Measurements from ENCODE around the gene ALG14.

The ALG14 gene

GRCh38 chr1:95034506-95034905 lies 38.2 kb downstream of the ALG14 start:
- Histone ChIP-seq H3K9me3 (ENCODE audit: severe bottlenecking) (no peaks in the 10 kb centered on the region), H3K4me1 (ENCODE audit: insufficient read depth, poor library complexity, severe bottlenecking) (peaks cover 23% of the 10 kb centered on the region), H3K4me3 (ENCODE audit: severe bottlenecking) (no peak overlapping the region), H3K36me3 (ENCODE audit: low read depth) (no peaks in the 10 kb centered on the region), H3K27me3 (ENCODE audit: insufficient read depth, poor library complexity, severe bottlenecking) (no peaks in the 10 kb centered on the region), H3K27ac (ENCODE audit: poor library complexity, severe bottlenecking) (no peak overlapping the region)
- DNase-seq (ENCODE audit: low spot score) (no peak), ATAC-seq (ENCODE audit: low read depth) (no peak)
- no peak for TF ChIP-seq CTCF (IDR thresholded peaks at IDR 0.05; ENCODE audit: poor library complexity, severe bottlenecking)

- H3K4me3 ChIP-seq (ENCODE audit: severe bottlenecking), result no peak overlapping the region
- H3K27me3 ChIP-seq (ENCODE audit: insufficient read depth, poor library complexity, severe bottlenecking), result no peaks in the 10 kb centered on the region
- no peak for ATAC-seq (ENCODE audit: low read depth)
- no peaks in the 10 kb centered on the region for H3K9me3 ChIP-seq (ENCODE audit: severe bottlenecking)
- DNase-seq (ENCODE audit: low spot score), result no peak
- no peak for TF ChIP-seq CTCF (IDR thresholded peaks at IDR 0.05; ENCODE audit: poor library complexity, severe bottlenecking)
- peaks cover 16% of the 10 kb centered on the region for H3K4me1 ChIP-seq (ENCODE audit: insufficient read depth, poor library complexity, severe bottlenecking)
- H3K36me3 ChIP-seq (ENCODE audit: low read depth), result no peaks in the 10 kb centered on the region
- no peak overlapping the region for H3K27ac ChIP-seq (ENCODE audit: poor library complexity, severe bottlenecking)
These were observed 38.9 kb downstream of the ALG14 start for GRCh38 chr1:95033843-95034242.

- Histone ChIP-seq H3K27me3 (ENCODE audit: insufficient read depth, poor library complexity, severe bottlenecking) (no peaks in the 10 kb centered on the region), H3K9me3 (ENCODE audit: severe bottlenecking) (no peaks in the 10 kb centered on the region), H3K27ac (ENCODE audit: poor library complexity, severe bottlenecking) (no peak overlapping the region), H3K4me1 (ENCODE audit: insufficient read depth, poor library complexity, severe bottlenecking) (no peaks in the 10 kb centered on the region), H3K36me3 (ENCODE audit: low read depth) (0 out of 2 replicates have a peak, but pooled peaks cover 4% of the 10 kb centered on the region), H3K4me3 (ENCODE audit: severe bottlenecking) (no peak overlapping the region)
- ATAC-seq (ENCODE audit: low read depth) (no peak), DNase-seq (ENCODE audit: low spot score) (no peak)
- TF ChIP-seq CTCF (IDR thresholded peaks at IDR 0.05; ENCODE audit: poor library complexity, severe bottlenecking), result no peak
These were observed 43.2 kb downstream of the ALG14 start for GRCh38 chr1:95029532-95029931.

GRCh38 chr1:95028954-95029353 lies 43.8 kb downstream of the ALG14 start:
- Histone ChIP-seq H3K4me1 (ENCODE audit: insufficient read depth, poor library complexity, severe bottlenecking) (peaks cover 3% of the 10 kb centered on the region), H3K4me3 (ENCODE audit: severe bottlenecking) (no peak overlapping the region), H3K27ac (ENCODE audit: poor library complexity, severe bottlenecking) (no peak overlapping the region), H3K9me3 (ENCODE audit: severe bottlenecking) (no peaks in the 10 kb centered on the region), H3K36me3 (ENCODE audit: low read depth) (0 out of 2 replicates have a peak, but pooled peaks cover 4% of the 10 kb centered on the region), H3K27me3 (ENCODE audit: insufficient read depth, poor library complexity, severe bottlenecking) (no peaks in the 10 kb centered on the region)
- TF ChIP-seq CTCF (IDR thresholded peaks at IDR 0.05; ENCODE audit: poor library complexity, severe bottlenecking), result no peak
- ATAC-seq (ENCODE audit: low read depth) (no peak), DNase-seq (ENCODE audit: low spot score) (no peak)

GRCh38 chr1:95027046-95027445 lies 45.7 kb downstream of the ALG14 start:
- H3K9me3 ChIP-seq (ENCODE audit: severe bottlenecking), result no peaks in the 10 kb centered on the region
- no peak overlapping the region for H3K27ac ChIP-seq (ENCODE audit: poor library complexity, severe bottlenecking)
- H3K27me3 ChIP-seq (ENCODE audit: insufficient read depth, poor library complexity, severe bottlenecking), result no peaks in the 10 kb centered on the region
- H3K4me3 ChIP-seq (ENCODE audit: severe bottlenecking), result no peak overlapping the region
- DNase-seq (ENCODE audit: low spot score), result no peak
- TF ChIP-seq CTCF (IDR thresholded peaks at IDR 0.05; ENCODE audit: poor library complexity, severe bottlenecking), result no peak
- 0 out of 2 replicates have a peak, but pooled peaks cover 4% of the 10 kb centered on the region for H3K36me3 ChIP-seq (ENCODE audit: low read depth)
- H3K4me1 ChIP-seq (ENCODE audit: insufficient read depth, poor library complexity, severe bottlenecking), result peaks cover 11% of the 10 kb centered on the region
- no peak for ATAC-seq (ENCODE audit: low read depth)
